ENCODE data around the gene TRABD.

The TRABD gene

DNA sequence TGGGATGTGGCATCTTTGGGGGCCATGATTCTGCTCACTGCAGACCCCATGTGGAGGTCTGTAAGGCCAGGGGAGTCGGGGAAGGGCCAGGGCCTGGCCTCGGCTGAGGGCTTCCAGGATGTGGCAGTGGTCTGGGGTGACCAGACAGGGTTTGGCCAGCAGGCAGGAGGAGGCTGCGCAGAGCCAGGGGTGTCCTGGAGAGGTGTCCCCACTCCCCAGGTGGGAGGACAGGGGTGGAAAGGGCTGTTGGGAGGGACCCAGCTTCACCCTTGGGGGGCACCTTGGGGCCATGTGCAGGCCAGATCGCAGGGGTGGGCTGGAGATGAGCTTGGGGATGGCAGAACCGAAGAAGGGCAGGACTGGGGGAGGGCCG is 11.7 kb upstream of the TRABD start:
- no peak for DNase-seq (ENCODE audit: low read depth)

DNA sequence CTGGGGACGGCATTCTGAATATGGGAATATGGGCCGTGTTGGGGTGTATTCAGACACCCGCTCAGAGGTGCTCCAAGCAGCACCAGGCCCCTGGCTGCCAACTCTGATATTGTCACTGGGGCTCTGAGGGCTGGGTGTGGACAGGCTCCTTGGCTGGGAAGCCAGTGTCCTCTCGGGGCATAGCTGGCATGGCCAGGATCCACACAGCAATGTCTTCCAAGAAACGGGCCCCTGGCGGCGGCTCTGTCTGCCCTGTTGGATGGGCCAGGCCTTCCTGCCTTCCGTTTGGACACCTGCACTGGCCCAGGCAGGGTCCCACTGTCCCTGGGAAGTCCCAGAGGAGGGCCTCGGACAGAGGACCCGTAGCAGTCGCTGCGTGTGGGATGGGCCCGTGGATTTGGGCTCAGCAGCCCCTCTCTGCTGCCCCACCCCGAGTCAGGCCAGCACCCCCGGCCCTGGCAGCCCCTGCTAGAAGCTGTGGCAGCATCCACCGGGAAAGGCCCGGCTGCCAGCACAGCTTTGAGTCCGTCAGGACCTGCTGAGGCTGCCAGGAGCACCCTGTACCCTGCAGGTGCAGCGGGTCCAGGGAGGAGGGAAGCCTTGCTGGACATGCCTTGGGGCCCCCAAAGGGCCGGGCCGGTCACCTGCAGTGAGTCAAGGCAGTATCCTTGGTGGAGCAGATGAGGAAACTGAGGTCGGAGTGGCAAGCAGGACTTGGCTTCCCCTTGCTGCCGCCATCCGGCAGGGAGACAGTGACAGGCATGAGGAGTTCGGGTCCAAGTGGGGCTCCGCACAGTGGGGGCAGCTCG is 11.1 kb upstream of the TRABD start:
- no peak for DNase-seq (ENCODE audit: low read depth)

DNA sequence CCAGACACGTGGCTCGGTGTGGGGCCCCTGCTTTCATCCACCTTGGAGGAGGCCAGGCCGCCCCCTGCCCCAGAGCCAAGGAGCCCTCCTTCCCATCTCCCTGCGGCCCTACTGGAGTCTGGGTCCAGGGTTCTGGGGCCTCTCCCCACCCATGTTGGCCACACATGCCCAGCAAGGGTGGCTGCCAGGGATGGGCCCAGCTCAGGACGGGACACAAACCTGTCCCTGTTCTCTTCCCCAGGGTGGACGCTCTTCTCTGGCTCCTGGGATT is 10.6 kb upstream of the TRABD start:
- DNase-seq (ENCODE audit: low read depth) = no peak

DNA sequence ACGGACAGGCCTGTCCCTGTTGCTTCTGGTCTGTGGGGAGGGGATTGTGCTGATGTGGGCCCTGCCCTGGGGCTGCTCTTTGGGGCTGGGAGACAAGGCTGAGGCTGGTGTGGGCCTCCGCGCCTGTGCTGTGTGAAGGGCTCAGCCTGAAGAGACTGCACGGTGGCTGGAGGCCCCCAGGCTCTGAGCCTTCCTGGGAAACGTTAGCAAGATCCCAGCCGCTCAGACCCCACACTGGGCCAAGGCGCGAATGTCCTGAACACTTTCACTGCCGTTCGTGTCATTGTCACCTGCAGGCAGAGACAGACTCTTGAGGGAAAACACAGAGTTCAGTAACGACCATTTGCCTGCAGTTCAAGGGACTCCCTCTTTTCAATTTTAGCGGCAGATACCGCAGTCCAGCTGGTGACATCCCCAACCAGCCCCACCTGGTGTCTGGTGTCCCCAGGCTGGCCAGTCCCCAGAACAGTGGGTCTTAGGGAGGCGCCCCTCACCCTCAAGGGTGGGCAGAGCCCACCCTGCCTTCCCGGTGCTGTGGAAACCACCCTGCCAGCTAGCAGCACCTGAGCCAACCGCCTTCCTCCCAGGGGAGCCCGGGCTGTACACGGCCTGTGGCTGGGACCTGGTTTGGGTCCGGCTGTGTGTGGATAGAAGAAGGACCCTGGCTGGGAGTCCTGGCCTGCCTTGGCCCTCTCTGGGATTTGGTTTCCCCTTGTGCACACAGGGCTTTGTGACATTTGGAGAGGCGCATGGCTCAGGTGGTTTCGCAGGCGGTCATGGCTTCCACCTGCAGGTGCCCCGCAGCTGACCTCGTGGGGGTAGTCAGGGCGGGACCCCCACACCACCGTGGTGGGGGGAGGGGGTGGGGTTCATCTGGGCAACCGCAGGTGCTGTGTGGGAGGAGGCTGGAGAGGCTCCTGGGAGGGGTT is 9.5 kb upstream of the TRABD start:
- no peak for DNase-seq (ENCODE audit: low read depth)

DNA sequence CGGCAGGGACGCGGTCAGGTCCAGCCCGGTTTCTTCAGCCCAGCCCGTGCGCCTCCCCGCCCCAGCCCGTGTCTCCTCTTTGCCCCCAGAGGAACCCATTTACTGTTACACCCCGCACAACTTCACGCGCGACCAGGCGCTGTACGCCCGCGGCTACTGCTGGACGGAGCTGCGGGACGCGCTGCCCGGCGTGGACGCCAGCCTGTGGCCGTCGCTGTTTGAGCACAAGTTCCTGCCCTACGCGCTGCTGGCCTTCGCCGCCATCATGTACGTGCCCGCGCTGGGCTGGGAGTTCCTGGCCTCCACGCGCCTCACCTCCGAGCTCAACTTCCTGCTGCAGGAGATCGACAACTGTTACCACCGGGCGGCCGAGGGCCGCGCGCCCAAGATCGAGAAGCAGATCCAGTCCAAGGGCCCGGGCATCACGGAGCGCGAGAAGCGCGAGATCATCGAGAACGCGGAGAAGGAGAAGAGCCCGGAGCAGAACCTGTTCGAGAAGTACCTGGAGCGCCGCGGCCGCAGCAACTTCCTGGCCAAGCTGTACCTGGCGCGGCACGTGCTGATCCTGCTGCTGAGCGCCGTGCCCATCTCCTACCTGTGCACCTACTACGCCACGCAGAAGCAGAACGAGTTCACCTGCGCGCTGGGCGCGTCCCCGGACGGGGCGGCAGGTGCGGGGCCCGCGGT is 8.7 kb upstream of the TRABD start:
- no peak for DNase-seq (ENCODE audit: low read depth)

DNA sequence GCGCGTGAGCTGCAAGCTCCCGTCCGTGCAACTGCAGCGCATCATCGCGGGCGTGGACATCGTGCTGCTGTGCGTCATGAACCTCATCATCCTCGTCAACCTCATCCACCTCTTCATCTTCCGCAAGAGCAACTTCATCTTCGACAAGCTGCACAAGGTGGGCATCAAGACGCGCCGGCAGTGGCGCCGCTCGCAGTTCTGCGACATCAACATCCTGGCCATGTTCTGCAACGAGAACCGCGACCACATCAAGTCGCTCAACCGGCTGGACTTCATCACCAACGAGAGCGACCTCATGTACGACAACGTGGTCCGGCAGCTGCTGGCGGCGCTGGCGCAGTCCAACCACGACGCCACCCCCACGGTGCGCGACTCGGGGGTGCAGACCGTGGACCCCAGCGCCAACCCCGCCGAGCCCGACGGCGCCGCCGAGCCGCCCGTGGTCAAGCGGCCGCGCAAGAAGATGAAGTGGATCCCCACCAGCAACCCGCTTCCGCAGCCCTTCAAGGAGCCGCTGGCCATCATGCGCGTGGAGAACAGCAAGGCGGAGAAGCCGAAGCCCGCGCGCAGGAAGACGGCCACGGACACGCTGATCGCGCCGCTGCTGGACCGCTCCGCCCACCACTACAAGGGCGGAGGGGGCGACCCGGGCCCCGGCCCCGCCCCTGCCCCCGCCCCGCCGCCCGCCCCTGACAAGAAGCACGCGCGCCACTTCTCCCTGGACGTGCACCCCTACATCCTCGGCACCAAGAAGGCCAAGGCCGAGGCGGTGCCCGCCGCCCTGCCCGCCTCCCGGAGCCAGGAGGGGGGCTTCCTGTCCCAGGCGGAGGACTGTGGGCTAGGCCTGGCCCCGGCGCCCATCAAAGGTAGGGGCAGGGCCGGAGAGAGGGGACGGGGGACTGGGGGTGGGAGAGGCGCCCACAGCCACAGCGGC is 7.9 kb upstream of the TRABD start:
- no peak for DNase-seq (ENCODE audit: low read depth)

DNA sequence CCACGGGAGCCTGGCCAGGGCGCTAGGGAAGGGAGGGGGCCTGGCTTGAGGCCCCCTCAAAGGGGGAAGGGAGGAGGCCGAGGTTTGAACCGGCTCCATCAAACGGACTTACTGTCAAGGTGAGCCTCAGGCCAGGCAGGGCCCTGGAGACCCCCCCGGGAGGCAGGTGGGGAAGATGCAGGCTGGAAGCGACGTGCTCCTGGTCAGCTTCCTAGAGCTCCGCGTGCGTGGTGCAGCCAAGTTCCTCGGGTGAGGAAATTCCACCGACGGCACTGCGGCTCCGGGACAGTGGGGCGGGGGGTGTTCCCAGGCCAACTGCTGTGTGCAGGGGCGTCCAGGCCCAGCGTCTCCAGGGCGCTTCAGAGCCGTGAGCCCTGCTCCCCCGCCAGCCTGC is 7.2 kb upstream of the TRABD start:
- DNase-seq (ENCODE audit: low read depth) = no peak

DNA sequence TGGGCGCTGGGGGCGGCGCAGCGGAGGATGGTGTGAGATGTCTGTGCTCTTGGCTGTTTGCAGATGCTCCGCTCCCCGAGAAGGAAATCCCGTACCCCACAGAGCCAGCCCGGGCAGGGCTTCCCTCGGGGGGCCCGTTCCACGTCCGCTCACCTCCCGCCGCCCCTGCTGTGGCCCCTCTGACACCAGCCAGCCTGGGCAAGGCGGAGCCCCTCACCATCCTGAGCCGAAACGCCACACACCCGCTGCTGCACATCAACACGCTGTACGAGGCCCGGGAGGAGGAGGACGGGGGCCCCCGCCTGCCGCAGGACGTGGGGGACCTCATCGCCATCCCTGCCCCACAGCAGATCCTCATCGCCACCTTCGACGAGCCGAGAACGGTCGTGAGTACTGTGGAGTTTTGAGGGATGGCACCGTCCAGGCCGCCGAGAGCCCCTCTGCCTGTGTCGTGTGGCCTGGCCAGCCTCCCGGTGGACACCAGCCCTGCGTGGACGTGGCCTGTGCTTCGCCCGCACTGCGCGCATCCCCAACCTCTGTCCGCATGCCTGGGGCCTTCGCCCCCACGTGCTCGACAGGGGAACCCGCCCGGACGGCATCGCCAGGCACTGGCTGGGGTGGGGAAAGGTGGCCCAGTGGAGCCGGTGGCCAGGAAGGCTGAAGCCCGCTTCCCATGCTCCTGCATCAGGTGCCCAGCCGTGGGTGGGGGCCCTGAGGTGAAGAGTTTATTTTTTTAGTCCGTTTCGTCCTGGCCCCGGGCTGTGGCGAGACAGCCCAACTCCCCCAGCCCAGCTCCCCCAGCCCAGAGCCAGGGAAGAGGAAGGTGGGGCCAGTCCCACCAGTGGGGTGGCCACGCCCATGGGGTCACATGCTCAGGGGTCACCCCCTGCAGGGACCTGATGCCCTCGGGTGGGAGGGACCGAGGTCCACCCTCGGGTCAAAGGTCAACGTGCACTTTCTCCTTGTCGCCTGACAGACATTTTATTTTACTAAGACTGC is 6.5 kb upstream of the TRABD start:
- DNase-seq (ENCODE audit: low read depth) = no peak

DNA sequence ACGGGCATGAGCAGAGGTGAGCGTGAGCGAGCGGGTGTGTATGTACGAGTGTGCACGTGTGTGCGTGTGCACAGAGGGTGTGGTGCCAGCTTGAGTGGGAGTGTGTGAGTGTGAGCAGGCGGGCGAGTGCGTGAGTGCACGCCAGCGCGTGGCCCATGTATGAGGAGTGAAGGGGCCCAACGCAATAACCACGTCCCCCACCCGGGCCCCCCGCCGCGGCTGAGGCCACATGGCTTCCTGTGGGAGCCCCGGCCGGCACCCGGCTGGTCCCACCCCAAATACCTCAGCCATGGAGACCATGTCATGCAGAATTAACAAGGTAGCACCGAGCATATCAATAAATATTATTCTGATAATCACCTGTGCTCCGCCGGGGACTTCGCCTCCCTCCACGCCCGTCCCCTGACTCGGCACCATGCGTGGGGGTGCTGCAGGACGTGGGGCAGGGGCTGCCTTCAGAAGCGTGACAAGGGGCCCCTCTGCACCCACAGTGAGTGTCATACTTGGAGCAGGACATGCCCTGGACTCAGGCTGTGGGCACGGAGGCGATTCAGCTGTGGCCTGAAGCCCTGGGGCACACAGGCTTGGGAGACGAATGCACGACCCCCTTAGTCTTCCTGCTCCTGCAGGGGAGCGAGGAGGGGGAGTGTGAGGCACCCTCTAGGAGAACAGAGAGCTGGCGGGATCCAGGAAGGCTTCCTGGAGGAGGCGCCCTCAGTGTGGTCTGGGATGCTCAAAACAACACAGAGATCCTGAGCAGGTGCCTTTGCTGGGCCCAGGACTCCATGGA is 5.6 kb upstream of the TRABD start:
- no peak for DNase-seq (ENCODE audit: low read depth)

DNA sequence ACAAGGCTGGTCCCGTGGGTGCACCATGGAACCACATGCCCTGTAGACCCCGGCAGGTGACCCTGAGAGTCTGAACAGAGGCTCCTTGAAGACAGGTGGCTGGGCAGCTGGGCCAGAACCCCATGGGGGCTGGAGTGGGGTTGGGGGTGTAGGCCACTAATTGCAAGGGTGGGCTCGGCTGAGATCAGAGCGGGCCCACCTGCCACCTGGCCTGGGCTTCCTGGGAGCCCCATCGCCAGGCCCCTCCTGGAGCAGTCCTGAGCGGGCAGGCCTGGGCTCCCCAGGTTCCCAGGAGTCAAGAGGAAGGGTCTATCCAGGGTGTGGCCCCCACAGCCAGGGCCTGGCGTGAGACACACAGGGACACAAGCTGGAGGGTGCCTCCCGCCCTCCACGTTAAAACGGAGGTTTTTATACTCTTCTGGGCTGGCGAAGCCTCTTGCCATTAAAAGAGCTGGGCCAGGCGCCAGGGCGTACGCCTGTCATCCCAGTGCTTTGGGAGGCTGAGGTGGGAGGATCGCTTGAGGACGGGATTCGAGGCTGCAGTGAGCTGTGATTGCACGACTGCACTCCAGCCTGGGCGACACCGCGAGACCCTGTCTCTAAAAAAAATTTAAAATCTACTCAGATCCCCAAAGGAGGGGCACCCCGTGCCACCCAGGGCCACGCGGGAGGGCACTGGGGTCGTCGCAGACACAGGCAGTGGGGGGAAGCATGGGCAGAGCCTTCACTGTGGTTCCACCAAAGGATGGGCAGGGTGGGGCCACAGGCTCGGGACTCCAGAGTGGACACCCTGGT is 4.8 kb upstream of the TRABD start:
- DNase-seq (ENCODE audit: low read depth) = no peak

DNA sequence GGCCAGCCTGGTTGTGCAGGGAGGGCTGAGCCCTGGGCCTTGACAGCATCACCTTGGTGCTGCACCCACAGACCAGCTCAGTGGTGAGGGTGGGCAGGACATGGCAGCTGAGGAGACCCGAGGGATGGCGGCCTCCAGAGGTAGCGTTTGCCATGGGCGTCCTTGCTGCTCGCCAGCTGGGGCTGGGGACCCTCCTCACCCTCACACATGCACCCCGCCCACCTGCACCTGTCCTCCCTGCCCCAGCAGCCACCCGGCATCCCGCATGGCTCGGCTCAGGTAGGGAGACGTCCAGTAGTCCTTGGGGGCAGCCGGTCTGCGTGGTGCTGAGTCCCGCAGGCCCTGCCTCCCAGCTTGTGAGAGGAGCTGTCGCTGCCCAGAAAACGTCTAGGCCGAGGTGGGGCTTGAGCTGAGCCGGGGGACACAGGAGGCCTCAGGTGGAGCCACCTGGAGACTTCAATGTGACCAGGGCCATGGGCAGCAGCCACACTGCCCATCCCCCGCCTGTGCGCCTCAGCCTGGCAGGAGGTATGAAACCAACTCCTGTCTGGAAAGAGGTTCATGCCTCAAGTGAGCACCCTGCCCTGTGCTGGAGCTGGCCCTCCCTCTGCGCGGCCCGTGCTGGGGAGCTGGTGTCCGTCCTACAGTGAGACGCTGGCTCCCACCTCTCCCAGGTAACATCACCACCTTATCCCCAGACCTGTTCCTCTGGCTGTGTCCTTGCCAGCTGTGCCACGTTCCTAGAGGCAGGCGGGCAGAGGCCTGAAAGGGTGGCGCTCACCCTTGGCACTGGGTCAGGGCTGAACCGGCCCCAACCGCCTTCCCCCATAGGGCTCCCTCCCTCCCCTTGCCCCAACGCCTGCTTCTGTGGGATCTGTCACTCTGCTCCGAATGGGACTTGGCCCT is 3.3 kb upstream of the TRABD start:
- no peak for DNase-seq (ENCODE audit: low read depth)

DNA sequence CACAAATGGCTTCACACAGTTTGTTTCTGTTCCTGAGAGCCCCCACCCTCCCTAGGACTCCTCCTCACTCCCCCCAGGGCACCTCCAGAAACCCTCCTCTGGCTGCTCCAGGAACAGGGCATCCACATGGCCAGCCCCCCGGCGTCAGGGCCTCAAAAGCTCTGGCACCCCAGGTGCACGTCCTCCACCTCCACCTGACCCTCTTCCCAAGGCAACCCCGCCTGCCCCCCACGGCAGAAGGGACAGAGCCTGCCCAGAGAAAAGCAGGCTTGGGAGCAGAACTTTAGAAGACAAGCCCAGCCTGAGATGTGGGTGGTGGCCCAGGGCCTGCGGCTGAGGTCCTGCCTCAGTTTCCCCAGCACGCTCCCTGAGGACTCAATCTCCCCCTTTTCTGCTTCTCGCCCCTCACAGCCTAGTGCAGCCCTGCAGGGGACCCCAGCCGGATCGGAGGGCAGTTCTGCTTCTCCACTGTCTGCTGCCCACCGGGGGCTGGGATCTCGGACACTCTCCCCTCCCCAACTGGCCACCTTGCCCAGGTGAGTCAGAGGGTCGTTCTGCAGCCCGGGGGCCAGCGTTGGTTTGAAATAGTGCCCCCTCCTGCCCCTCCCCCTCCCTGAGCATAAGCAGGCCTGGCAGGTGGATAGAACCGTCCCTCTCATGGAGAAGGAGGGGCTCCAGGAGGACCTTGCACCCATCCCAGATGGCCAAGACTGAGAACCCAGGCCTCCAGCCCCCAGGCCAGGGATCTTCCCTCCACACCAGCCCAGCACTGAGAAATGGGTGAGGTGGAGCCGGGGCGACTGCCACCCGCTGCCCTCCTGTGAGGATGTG is 2.4 kb upstream of the TRABD start:
- DNase-seq (ENCODE audit: low read depth) = no peak

DNA sequence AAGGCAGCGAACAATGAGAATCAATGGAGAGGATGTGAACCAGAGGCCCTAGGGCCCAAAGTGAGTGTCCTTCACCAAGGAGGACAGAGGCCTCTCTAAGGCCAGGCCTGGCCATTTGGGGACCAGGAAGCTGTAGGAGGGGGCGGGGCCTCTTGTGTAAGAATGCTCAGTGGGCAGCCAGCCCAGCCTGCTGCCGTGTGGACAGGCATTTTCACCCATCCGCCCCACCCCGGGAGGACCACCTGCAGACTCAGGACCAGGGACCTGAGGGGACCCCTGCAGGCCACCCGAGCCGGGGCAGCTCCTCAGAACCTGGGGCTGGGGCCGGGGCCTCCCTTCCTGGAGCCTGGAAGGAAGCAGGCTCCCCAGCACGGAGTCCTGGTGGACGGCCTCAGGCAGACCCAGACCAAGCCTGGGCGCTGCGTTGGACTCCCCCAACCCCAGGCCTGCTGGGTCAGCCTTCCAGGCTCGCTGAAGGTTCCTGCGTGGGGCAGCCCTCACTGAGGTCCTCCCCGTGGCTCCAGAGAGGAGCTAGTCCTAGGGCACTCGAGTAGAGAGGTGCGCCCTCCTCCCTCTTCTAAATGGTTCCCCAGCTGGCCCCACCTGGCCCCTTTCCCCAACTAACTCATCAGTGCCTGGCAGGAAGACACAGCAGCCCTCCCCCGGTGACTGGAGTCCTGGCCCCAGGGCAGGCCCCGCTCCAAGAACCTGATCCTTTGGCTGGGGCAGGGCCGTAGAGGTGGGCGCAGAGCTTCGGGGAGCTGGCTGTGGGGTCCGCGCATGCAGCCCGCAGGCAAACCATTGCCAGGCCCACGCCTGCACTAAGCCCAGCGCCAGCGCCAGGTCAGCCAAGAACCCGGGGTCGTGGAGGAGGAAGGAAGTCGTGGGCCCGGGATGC is 1.5 kb upstream of the TRABD start:
- DNase-seq (ENCODE audit: low read depth) = peak; percentile 57

DNA sequence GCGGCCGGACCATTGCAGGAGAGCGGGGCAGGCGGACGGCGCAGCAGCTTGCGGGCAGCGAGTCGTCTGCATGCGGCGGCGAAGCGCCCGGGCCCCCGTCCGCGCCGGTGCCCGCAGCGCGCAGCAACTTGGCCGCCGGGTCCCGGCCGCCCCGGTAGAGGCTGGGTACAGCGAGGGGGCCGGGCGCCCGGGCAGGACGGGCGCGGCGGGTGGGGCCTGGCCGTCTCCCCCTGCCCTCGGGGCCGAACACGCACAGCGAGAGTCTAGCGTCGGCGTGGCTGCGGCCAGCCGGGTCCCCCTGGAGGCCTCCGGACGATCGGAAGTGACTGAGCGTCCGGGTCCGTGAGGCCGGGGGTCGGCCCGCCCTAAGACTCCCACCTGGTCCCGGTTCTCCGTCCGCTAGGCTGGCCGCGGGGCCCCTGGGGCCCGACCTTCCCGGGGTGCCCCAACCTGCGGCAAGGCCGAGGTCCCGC is 775 bp upstream of the TRABD start:
- no peak for DNase-seq (ENCODE audit: low read depth)

DNA sequence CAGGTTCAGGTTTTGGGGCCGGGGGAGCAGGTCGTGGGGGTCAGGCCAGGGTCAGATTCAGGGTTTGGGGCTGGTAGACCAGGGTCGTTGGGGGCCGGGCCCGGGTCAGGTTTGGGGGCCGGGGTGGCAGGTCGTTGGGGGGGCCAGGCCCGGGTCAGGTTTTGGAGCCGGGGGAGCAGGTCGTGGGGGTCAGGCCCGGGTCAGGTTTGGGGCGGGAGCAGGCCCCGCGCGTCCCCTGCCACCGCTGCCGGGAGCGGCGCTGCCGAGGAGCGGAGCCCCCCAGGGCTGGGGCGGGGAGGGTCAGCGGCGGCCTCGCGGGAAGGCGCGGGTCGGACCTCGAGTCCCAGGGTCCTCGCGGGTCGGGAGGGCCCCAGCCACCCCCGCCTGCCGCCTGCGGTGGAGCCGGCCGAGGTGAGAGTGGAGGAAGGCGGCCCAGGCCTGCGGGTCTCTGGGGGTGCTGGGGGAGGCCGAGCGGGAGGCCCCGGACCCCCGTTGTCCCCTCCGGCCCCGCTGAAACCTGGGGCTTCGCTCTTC is 535 bp downstream of the TRABD start:
- DNase-seq (ENCODE audit: low read depth) = no peak
